ENCODE data around the gene CRLF3. TPM values are rescaled to one million over a fixed set of nuclear protein-coding genes. Genes with fewer than 3 reads are reported as not detected.
A peak's percentile ranks its signal among the peaks of the same experiment; 100 is the strongest.

The CRLF3 gene
- total and polyA plus RNA-seq, 10 of the 15 experiments (the other 5 are each of a cell fraction or from before 2014, with no cell fraction given) = 10.0 to 39.2 (median 26.7) TPM

DNA sequence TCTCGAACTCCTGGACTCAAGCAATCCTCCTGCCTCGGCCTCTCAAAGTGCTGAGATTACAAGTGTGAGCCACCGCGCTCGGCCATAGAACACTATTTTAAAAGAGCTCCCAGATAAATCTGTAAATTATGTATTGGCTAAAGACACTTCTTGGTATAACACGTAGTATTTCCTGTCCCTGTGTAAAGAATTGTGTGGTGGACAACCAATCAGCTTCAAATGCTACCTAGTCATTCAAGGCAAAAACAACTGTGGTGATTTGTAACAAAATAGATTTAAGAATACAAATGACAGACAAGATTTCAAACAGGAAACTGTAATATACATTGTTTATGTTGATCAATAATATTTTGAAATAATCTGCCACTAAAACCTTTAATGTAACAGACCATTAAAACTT lies 14.6 kb downstream of the CRLF3 start:
- no TSS peak for BruUV-seq (replicated peaks)
- no peaks in the 10 kb centered on the region for H4K20me1 ChIP-seq (ENCODE audit: control insufficient read depth, insufficient read depth)
- peak overlapping the region; percentile 78 for H3K27ac ChIP-seq (ENCODE audit: control insufficient read depth, insufficient read depth)
- intact Hi-C loops (cut with micrococcal nuclease; ENCODE audit: unreplicated experiment) (no loop called here), in situ Hi-C loops (cut with MboI) (no loop called here)
- no peaks in the 10 kb centered on the region for H3K27me3 ChIP-seq (replicated peaks in 1 of 2; ENCODE audit: control insufficient read depth in 2 of 2, insufficient read depth in 2 of 2, low read length in 1 of 2)
- no peak for ATAC-seq
- TF ChIP-seq IKZF2 (IDR thresholded peaks at IDR 0.05) (no peak), NFYB (IDR thresholded peaks at IDR 0.05; ENCODE audit: insufficient read depth, low read depth, low read length) (peak; percentile 73)
- TF ChIP-seq, protein P1, sequence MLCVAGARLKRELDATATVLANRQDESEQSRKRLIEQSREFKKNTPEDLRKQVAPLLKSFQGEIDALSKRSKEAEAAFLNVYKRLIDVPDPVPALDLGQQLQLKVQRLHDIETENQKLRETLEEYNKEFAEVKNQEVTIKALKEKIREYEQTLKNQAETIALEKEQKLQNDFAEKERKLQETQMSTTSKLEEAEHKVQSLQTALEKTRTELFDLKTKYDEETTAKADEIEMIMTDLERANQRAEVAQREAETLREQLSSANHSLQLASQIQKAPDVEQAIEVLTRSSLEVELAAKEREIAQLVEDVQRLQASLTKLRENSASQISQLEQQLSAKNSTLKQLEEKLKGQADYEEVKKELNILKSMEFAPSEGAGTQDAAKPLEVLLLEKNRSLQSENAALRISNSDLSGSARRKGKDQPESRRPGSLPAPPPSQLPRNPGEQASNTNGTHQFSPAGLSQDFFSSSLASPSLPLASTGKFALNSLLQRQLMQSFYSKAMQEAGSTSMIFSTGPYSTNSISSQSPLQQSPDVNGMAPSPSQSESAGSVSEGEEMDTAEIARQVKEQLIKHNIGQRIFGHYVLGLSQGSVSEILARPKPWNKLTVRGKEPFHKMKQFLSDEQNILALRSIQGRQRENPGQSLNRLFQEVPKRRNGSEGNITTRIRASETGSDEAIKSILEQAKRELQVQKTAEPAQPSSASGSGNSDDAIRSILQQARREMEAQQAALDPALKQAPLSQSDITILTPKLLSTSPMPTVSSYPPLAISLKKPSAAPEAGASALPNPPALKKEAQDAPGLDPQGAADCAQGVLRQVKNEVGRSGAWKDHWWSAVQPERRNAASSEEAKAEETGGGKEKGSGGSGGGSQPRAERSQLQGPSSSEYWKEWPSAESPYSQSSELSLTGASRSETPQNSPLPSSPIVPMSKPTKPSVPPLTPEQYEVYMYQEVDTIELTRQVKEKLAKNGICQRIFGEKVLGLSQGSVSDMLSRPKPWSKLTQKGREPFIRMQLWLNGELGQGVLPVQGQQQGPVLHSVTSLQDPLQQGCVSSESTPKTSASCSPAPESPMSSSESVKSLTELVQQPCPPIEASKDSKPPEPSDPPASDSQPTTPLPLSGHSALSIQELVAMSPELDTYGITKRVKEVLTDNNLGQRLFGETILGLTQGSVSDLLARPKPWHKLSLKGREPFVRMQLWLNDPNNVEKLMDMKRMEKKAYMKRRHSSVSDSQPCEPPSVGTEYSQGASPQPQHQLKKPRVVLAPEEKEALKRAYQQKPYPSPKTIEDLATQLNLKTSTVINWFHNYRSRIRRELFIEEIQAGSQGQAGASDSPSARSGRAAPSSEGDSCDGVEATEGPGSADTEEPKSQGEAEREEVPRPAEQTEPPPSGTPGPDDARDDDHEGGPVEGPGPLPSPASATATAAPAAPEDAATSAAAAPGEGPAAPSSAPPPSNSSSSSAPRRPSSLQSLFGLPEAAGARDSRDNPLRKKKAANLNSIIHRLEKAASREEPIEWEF (IDR thresholded peaks at IDR 0.05; ENCODE audit: insufficient replicate concordance, low read depth, low read length) = peak; percentile 36
- CTCF ChIA-PET = interaction anchor here (9.9 kb wide), 1 partner anchor 14 kb away, joined by 145 read pairs; the partner anchor contains the start of gene CRLF3
- peaks cover 48% of the 10 kb centered on the region for H3K4me1 ChIP-seq (ENCODE audit: control insufficient read depth, insufficient read depth, low read length)
- SMC1A ChIA-PET (ENCODE audit: uncharacterized antibody, unreplicated experiment) = interaction anchor here (1.1 to 6.1 kb wide), 4 partner anchors 9 to 22 kb away, joined by 4 to 43 read pairs (median 18); partner anchors contain the start of genes ATAD5 and CRLF3
- DNase-seq (ENCODE audit: low read depth, low spot score) = no peak
- H3K4me2 ChIP-seq (ENCODE audit: control insufficient read depth, insufficient read depth) = peak overlapping the region; percentile 78; the same call in 1 of the 2 replicates
- peaks cover 51% of the 10 kb centered on the region for H3K79me2 ChIP-seq (ENCODE audit: control insufficient read depth, insufficient read depth, low read length)
- no peak overlapping the region; the same call in 1 of the 2 replicates for H3K4me3 ChIP-seq
- 87% methylated on average over 6 of the region's 6 CpGs for WGBS (ENCODE audit: insufficient coverage, insufficient replicate concordance, low lambda C conversion rate, missing lambda C conversion rate)
- H2AFZ ChIP-seq (ENCODE audit: control insufficient read depth, low read depth, low read length) = no peak overlapping the region
- POLR2A ChIA-PET = interaction anchor here (0.6 to 3.1 kb wide), 5 partner anchors 9 to 691 kb away, joined by 3 to 32 read pairs (median 5); partner anchors contain the start of gene CRLF3
- no peak for FAIRE-seq
- H3K36me3 ChIP-seq (ENCODE audit: control insufficient read depth in 2 of 2, insufficient read depth in 2 of 2, low read length in 1 of 2) = peaks cover 0 to 8% of the 10 kb centered on the region in 2 experiments; a peak in 1 of 4 replicates
- no peaks in the 10 kb centered on the region for H3K9me3 ChIP-seq (replicated peaks; ENCODE audit: control insufficient read depth, insufficient read depth, low read length)
- RAD21 ChIA-PET (ENCODE audit: unreplicated experiment) = interaction anchor here (1.5 to 4.4 kb wide), 3 partner anchors 11 to 20 kb away, joined by 5 to 35 read pairs (median 19); partner anchors contain the start of gene CRLF3
- H3K9ac ChIP-seq (ENCODE audit: control insufficient read depth, insufficient read depth, low read length) = no peak overlapping the region

Data from GM12878 (cell line).